PC-3 (cell line): Measurements from ENCODE around the gene FOXP1. TPM values are rescaled to one million over a fixed set of nuclear protein-coding genes. Genes with fewer than 3 reads are reported as not detected.

ENCODE experiments used
- ATAC-seq: fragments of 200-7000 bp; cut with Tn5 transposase; 2 replicates; pipeline ENCODE4 v1.9.1; 2020; ENCODE audit warnings: mild to moderate bottlenecking, moderate library complexity
- BruUV-seq: library from RNA; stranded (reverse); fragments of 400-500 nt; replicated peaks from 2 replicates; lab custom pipeline; 2021; lab: Mats Ljungman, UMichigan
- CTCF ChIA-PET: fragments of 300-600 bp; sonication (Branson Sonifier 250); formaldehyde crosslinking; loops from one replicate; lab custom pipeline; 2022; ENCODE audit warnings: antibody characterized with exemption; lab: Charles Lee
- POLR2A ChIA-PET: fragments of 300-600 bp; sonication (Branson Sonifier 250); formaldehyde crosslinking; loops from one replicate; lab custom pipeline; 2022; ENCODE audit warnings: antibody characterized with exemption; ENCODE audit not compliant: unreplicated experiment; lab: Charles Lee
- DNase-seq: peaks from one replicate; pipeline ENCODE4 v3.0.0-alpha.2; 2015
- H2AFZ ChIP-seq: fragments of 300-600 bp; sonication (generic); 2 replicates; pipeline ENCODE4 v1.6.0; 2016; ENCODE audit warnings: antibody characterized with exemption, low read length
- H3F3A ChIP-seq: fragments of 300-600 bp; sonication (generic); one replicate; pipeline ENCODE4 v1.6.0; 2017; ENCODE audit warnings: antibody characterized with exemption, low read length, control low read depth, mild to moderate bottlenecking; ENCODE audit not compliant: unreplicated experiment
- H3K27ac ChIP-seq: fragments of 300-600 bp; sonication (generic); 2 replicates; pipeline ENCODE4 v1.5.1; 2016; ENCODE audit warnings: mild to moderate bottlenecking, low read length
- H3K27me3 ChIP-seq: fragments of 300-600 bp; sonication (generic); 2 replicates; pipeline ENCODE4 v1.6.1; 2016; ENCODE audit warnings: low read length, mixed read lengths
- H3K36me3 ChIP-seq: fragments of 300-600 bp; sonication (generic); 2 replicates; pipeline ENCODE4 v1.6.1; 2016; ENCODE audit warnings: low read depth, mixed run types, low read length, mixed read lengths
- H3K4me1 ChIP-seq: fragments of 300-600 bp; sonication (generic); 2 replicates; pipeline ENCODE4 v1.5.1; 2016; ENCODE audit warnings: low read length; ENCODE audit not compliant: insufficient read depth
- H3K4me2 ChIP-seq: fragments of 300-600 bp; sonication (generic); 2 replicates; pipeline ENCODE4 v1.6.0; 2016; ENCODE audit warnings: low read length
- H3K4me3 ChIP-seq: fragments of 300-600 bp; sonication (generic); 2 replicates; pipeline ENCODE4 v1.5.1; 2016; ENCODE audit warnings: mild to moderate bottlenecking, low read length, mixed read lengths
- H3K79me2 ChIP-seq: fragments of 300-600 bp; sonication (generic); 2 replicates; pipeline ENCODE4 v1.6.1; 2017; ENCODE audit warnings: low read length, mixed read lengths
- H3K9ac ChIP-seq: fragments of 300-600 bp; sonication (generic); 2 replicates; pipeline ENCODE4 v1.6.0; 2016; ENCODE audit warnings: mild to moderate bottlenecking, low read length
- H3K9me2 ChIP-seq: fragments of 300-600 bp; sonication (generic); replicated peaks from 2 replicates; pipeline ENCODE4 v1.6.1; 2016; ENCODE audit warnings: mixed run types, low read length, mixed read lengths
- H3K9me3 ChIP-seq: fragments of 300-600 bp; sonication (generic); 2 replicates; pipeline ENCODE4 v1.6.1; 2016; ENCODE audit warnings: low read length, mixed read lengths
- H4K20me1 ChIP-seq: fragments of 300-600 bp; sonication (generic); 2 replicates; pipeline ENCODE4 v1.6.1; 2016; ENCODE audit warnings: low read length, mixed read lengths
- EZH2 ChIP-seq: fragments of 300-600 bp; sonication (generic); IDR thresholded peaks from one replicate; pipeline ENCODE4 v1.6.1; 2017; ENCODE audit warnings: antibody characterized with exemption, mild to moderate bottlenecking, low read length; ENCODE audit not compliant: unreplicated experiment
- EZH2phosphoT487 ChIP-seq: fragments of 300-600 bp; sonication (generic); IDR thresholded peaks from 2 replicates; pipeline ENCODE4 v1.6.1; 2018; ENCODE audit warnings: mild to moderate bottlenecking, antibody characterized with exemption, low read length, borderline replicate concordance
- intact Hi-C: fragments of 100-400 bp; cut with micrococcal nuclease; formaldehyde crosslinking; loops from 2 replicates; pipeline ENCODE4 v1.9.0; 2023
- total RNA-seq: library from RNA; depleted of rRNA; stranded (reverse); fragments of >200 nt; gene quantifications from 2 replicates; pipeline ENCODE4 v1.2.3, GENCODE V29; 2014
- TF ChIP-seq, protein P1 (sequence below): fragments of 300-600 bp; sonication (generic); conservative IDR thresholded peaks from 2 replicates; pipeline ENCODE4 v1.5.1; 2017; ENCODE audit warnings: antibody characterized with exemption, low read depth, mild to moderate bottlenecking, low read length

FOXP1 gene
- total RNA-seq, 1 experiment from 2014 or later = 35.3 TPM

DNA sequence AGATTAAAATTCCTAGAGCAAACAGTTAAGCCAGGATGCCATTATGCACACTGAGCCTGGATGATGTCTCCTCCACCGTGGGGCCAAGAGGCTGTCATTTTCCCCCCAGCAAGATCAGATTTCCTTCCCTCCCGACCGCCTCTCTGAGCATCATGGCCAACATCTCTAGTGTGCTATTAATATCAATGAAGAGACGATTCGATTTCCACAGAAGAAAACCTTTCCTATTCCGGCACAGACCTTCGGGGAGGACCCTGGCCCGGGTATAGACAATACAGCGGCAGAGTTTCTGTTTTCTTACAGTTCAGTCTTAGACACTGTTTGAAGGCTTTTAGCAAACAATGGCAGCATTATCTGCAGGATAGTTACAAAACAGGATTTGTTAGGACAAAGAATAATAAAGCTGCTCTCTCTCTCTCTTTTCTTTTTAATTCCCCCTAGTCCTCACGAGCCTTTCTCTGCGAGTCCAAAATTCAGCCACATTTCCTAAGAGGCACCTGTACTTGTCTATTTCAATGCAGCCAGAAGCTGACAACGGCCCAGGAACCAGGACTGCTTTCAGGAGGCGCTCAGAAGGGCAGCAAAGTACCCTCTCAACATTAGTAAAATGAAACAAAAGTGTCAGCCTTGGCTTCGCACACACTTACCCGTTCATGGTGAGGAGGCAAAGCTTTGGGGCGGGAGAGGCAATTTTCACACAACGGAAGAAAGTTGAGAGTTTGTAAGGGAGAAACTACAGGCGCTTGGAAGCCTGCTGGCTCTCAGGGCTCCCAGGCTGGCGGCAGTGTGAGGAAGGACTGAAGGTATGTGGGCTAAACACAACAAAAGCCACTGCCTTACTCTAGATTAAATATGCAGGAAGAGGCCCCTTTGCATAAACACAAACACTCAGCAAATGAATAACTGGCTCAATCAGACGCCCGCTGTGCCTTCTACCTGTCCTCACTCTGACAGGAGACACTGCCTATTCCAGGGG is 278.0 kb downstream of the FOXP1 start:
- POLR2A ChIA-PET = no interaction called here
- TSS peak; percentile 51 for BruUV-seq
- Histone ChIP-seq H3K36me3 (no peaks in the 10 kb centered on the region), H3K4me1 (peaks cover 24% of the 10 kb centered on the region), H3K27me3 (no peaks in the 10 kb centered on the region), H3K79me2 (no peaks in the 10 kb centered on the region), H3K4me2 (peak overlapping the region; percentile 81), H2AFZ (peak overlapping the region; percentile 72), H3K9ac (peak overlapping the region; percentile 3), H3K9me3 (no peaks in the 10 kb centered on the region), H3F3A (no peaks in the 10 kb centered on the region), H3K9me2 (no peaks in the 10 kb centered on the region), H4K20me1 (no peaks in the 10 kb centered on the region), H3K27ac (no peak overlapping the region), H3K4me3 (peak overlapping the region; percentile 57)
- DNase-seq (peak; percentile 38), ATAC-seq (peak; percentile 65)
- TF ChIP-seq EZH2 (no peak), EZH2phosphoT487 (no peak)
- TF ChIP-seq, protein P1, sequence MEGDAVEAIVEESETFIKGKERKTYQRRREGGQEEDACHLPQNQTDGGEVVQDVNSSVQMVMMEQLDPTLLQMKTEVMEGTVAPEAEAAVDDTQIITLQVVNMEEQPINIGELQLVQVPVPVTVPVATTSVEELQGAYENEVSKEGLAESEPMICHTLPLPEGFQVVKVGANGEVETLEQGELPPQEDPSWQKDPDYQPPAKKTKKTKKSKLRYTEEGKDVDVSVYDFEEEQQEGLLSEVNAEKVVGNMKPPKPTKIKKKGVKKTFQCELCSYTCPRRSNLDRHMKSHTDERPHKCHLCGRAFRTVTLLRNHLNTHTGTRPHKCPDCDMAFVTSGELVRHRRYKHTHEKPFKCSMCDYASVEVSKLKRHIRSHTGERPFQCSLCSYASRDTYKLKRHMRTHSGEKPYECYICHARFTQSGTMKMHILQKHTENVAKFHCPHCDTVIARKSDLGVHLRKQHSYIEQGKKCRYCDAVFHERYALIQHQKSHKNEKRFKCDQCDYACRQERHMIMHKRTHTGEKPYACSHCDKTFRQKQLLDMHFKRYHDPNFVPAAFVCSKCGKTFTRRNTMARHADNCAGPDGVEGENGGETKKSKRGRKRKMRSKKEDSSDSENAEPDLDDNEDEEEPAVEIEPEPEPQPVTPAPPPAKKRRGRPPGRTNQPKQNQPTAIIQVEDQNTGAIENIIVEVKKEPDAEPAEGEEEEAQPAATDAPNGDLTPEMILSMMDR = no peak
- intact Hi-C loops = loop anchor here (1.0 to 2.0 kb wide), 4 partner anchors 97 to 347 kb away; no protein-coding TSS in a partner anchor
- CTCF ChIA-PET = interaction anchor here (0.6 to 0.7 kb wide), 2 partner anchors 53 to 99 kb away, joined by 3 to 4 read pairs; no protein-coding TSS in a partner anchor

DNA sequence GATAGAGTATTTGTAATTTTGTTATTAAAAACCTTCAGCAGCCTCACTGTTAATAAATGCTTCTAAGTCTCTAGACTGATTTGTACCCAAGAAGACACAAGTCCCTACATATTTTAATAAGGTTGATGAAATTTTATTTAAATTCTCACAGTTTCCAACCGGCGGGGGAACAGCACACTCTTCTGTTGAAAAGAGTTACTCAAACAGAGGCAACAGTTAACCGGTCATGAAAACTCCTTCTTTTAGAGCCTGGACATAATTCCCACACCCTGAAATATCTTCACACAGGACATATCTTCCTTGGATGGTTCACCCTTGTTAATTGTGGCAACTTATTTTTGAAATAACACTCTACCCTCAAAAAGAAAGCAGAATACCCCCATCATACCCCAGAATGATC is 278.8 kb downstream of the FOXP1 start:
- Histone ChIP-seq H3K9me2 (no peaks in the 10 kb centered on the region), H4K20me1 (no peaks in the 10 kb centered on the region), H3K36me3 (no peaks in the 10 kb centered on the region), H3K79me2 (no peaks in the 10 kb centered on the region), H3K27me3 (no peaks in the 10 kb centered on the region), H3K9ac (peak overlapping the region; percentile 3), H3K4me3 (peak overlapping the region; percentile 57), H2AFZ (peak overlapping the region; percentile 72), H3K27ac (no peak overlapping the region), H3K9me3 (no peaks in the 10 kb centered on the region), H3K4me1 (peaks cover 24% of the 10 kb centered on the region), H3F3A (no peaks in the 10 kb centered on the region), H3K4me2 (peak overlapping the region; percentile 81)
- CTCF ChIA-PET = no interaction called here
- peak; percentile 52 for DNase-seq
- ATAC-seq = peak; percentile 64
- POLR2A ChIA-PET = no interaction called here
- no TSS peak for BruUV-seq
- TF ChIP-seq EZH2phosphoT487 = no peak
- TF ChIP-seq, protein P1 = peak; percentile 71
- intact Hi-C loops = loop anchor here (1.0 to 2.0 kb wide), 6 partner anchors 96 to 348 kb away; no protein-coding TSS in a partner anchor
